Spinal cord (tissue), 10 donors: Measurements from ENCODE around the gene CCT7. TPM values are rescaled to one million over a fixed set of nuclear protein-coding genes. Genes with fewer than 3 reads are reported as not detected.

Experiments
- DNase-seq, 6 donors: peaks; one replicate each; pipeline versions ENCODE4 v3.0.0 to v3.0.0-alpha.2; 2013 to 2015; ENCODE audit warnings: low spot score in 6 of 6, low read depth in 4 of 6
- H3K27ac ChIP-seq: one replicate; pipeline ENCODE4 v1.5.1; 2013; ENCODE audit warnings: low read depth, low read length, control low read depth
- H3K27me3 ChIP-seq: one replicate; pipeline ENCODE4 v1.6.1; 2013; ENCODE audit warnings: low read length; ENCODE audit not compliant: control insufficient read depth, insufficient read depth
- H3K36me3 ChIP-seq: one replicate; pipeline ENCODE4 v1.6.1; 2013; ENCODE audit warnings: low read length; ENCODE audit not compliant: control insufficient read depth, insufficient read depth
- H3K4me1 ChIP-seq: one replicate; pipeline ENCODE4 v1.6.1; 2013; ENCODE audit warnings: low read length; ENCODE audit not compliant: control insufficient read depth, insufficient read depth
- H3K4me3 ChIP-seq: one replicate; pipeline ENCODE4 v1.5.1; 2013; ENCODE audit warnings: low read depth, low read length, control low read depth
- H3K9me3 ChIP-seq: one replicate; pipeline ENCODE4 v1.6.1; 2013; ENCODE audit warnings: low read length; ENCODE audit not compliant: control insufficient read depth, insufficient read depth
- WGBS: methylation state at CpG from one replicate; pipeline ENCODE4 v1.1.5; 2013; ENCODE audit warnings: missing lambda C conversion rate; ENCODE audit not compliant: insufficient coverage; 5-methylcytosine and 5-hydroxymethylcytosine counted together
- polyA plus RNA-seq, 2 donors: library from polyadenylated mRNA; unstranded; fragments of 120-200 nt; gene quantifications; one replicate each; pipeline ENCODE4 v1.2.1, GENCODE V29; 2013; ENCODE audit not compliant: insufficient read length in 2 of 2
- total RNA-seq, 2 donors: library from RNA; depleted of rRNA in 1 of 2; stranded (reverse); fragments of 120-200 nt in 1 of 2; fragments of >200 nt in 1 of 2; gene quantifications; one replicate each; pipeline versions ENCODE4 v1.2.3 to v1.2.4, GENCODE V29; 2013 to 2014
- donor health status: healthy.

The CCT7 gene
- total and polyA plus RNA-seq, 4 donors = 194 to 248 (median 219) TPM

DNA sequence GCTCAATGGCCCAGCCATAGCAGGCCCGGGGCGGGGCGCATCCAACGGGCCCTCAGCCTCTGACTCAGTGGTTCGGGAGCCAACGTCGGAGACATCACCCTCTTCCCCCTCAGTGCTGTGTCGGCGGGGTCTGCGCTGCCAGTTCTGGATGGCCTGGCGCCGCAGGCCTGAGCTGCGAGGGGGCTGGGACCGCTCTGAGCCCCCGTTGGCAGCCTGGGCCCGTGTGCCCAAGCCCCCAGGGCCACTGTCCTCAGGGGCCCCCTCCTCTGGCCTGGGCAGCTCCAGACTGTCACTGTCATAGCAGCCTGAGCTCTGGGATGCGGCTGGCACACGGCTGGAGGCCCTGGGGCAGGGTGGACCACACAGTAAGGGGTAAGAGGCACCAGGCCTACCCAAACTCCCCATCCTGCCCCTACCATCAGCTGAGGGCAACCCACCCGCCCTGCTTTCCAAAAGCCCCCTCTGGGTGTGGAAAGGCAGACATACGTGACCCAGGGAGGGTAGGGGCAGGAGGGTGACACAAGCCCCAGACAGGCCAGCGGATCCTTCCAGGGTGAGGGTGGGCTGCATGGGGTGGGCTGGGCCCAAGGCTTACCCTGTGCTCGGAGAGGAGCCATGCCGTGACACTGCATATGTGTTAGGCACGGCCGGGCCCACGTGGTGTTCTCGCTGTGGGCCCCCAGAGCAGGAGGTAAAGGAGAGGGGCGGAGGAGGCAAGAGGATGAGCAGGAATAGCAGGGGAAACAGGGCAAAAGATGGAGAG, 31.4 kb downstream of the CCT7 start:
- peaks cover 48% of the 10 kb centered on the region for H3K36me3 ChIP-seq
- H3K27me3 ChIP-seq = peaks cover 9% of the 10 kb centered on the region
- no peak for DNase-seq
- H3K4me1 ChIP-seq = peaks cover 18% of the 10 kb centered on the region
- no peak overlapping the region for H3K4me3 ChIP-seq
- no peaks in the 10 kb centered on the region for H3K9me3 ChIP-seq
- no peak overlapping the region for H3K27ac ChIP-seq
- WGBS = 95% methylated on average over 26 of the region's 28 CpGs

DNA sequence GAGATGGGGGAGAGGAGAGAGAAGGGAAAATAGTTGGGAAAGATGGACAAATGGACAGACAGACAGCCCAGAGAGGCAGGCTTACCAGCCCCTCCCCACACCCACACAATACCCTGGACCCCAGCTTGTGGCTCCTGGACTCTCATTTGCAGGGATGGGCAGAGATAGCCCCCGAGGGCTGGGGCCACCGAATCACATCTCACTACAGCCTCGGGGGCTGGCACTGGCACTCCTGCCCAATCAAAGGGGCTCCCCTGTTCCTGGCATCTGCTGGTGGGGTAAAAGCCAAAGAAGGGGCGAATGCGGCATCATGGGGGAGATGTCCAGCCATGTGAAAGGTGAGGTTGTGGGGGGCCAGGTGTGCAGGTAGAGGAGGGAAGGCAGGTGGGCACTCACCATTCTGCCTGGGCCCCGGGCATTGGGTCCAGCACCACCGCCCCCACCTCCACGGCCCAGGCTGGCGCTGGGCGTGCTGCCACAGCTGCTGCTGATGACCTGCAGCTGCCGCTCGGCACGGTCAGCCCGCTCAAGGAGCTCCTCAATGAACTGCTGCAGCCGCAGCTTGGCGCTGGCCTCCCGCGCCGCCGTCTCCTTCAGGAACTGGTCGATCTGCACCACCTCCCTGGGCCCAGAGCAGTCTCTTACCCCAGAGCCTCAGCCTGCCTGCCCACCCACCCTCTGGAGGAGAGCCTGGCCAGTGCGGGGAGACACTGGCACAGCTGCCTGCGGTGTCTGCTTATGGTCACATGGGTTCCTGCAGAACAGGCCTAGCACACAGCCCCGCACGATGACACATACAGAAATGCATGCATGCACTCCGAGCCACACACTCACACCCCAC, 32.2 kb downstream of the CCT7 start:
- Histone ChIP-seq H3K9me3 (no peaks in the 10 kb centered on the region), H3K36me3 (peaks cover 41% of the 10 kb centered on the region), H3K4me3 (no peak overlapping the region), H3K27ac (no peak overlapping the region), H3K27me3 (peaks cover 13% of the 10 kb centered on the region), H3K4me1 (peaks cover 18% of the 10 kb centered on the region)
- WGBS = 89% methylated on average over 26 of the region's 26 CpGs
- DNase-seq = no peak

DNA sequence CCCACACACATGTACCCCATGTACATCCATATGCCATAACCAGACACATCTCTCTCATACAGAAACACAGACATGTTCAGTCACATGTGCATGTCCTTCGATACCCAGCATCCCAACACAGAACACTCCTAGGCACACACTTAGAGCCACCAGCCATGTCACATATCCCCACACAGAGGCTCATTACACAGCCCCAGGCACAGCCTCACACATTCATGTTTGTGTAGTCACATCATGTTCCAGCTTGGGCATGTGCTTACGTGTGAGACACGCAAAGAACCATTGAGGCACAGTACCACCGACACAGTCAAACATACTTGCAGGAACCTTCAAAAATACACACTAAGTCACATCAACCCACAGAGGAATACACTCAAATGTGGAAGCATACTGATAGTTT, 32.9 kb downstream of the CCT7 start:
- H3K9me3 ChIP-seq = no peaks in the 10 kb centered on the region
- no peak overlapping the region for H3K27ac ChIP-seq
- 95% methylated on average over 4 of the region's 4 CpGs for WGBS
- DNase-seq = no peak
- H3K4me1 ChIP-seq = peaks cover 18% of the 10 kb centered on the region
- H3K27me3 ChIP-seq = peaks cover 13% of the 10 kb centered on the region
- H3K4me3 ChIP-seq = no peak overlapping the region
- H3K36me3 ChIP-seq = peaks cover 41% of the 10 kb centered on the region

DNA sequence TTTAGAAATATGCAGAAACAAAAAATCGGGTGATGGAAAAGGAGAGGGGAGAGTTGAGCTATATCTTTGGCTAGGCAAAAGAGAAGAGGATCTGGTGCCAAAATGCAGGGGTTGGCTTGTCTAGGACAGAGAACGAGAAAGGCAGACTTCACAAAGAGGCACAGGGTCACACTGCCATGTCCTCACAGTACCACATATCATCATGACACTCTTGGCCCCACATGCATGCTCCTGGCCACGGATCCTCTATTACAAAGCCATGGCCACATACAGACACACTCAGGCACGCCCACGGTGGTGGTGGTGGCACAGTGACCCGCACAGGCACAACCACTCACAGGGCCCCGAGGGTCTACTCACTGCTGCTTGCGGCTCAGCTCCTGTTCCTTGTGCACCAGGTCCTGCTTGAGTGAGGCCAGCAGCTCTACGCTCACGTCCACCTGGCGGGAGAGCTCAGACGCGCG, 34.3 kb downstream of the CCT7 start:
- Histone ChIP-seq H3K9me3 (no peaks in the 10 kb centered on the region), H3K4me1 (peaks cover 18% of the 10 kb centered on the region), H3K36me3 (peaks cover 35% of the 10 kb centered on the region), H3K27ac (no peak overlapping the region), H3K4me3 (peak overlapping the region; percentile 1), H3K27me3 (peaks cover 13% of the 10 kb centered on the region)
- no peak for DNase-seq
- WGBS = 37% methylated on average over 13 of the region's 14 CpGs

DNA sequence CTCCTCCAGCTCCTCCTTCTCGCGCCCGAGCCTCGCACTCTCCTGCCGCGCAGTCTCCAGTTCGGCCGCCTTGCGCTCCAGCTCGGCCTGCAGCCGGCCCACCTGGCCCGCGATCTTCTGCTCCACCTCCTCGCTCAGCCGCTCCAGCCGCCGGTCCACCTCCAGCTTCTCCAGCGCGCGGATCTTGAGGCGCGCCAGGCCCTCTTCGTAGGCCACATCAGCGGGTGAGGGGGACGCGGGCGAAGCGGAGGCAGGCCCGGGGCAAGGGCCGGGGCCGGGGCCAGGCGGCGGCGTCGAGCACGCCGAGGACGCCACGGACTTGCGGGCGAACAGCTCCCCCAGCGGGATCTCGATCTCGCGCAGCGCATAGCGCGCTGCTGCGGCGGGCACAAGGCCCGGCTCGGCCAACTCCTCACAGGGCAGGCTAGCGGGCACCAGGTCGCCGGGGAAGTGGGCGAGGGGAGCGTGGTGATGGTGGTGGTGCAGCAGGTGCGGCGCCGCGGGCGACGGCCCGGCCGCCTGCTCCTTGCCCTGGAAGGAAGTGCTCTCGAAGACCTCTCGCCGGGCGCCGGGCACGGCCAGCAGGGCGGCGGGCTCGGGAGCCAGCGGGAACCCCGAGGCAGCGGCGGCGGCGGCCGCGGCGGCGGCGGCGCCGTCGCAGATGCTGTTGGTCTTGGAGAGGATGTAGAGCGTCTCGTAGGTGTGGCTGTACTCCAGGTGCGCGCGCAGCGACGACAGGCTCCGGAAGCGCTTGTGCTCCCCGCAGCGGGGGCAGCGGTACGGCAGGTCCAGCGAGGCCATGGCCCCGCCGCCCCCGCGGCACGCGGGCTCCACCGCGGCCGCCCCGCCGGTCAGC, 35.0 kb downstream of the CCT7 start:
- Histone ChIP-seq H3K9me3 (no peaks in the 10 kb centered on the region), H3K36me3 (peaks cover 28% of the 10 kb centered on the region), H3K4me1 (peaks cover 18% of the 10 kb centered on the region), H3K27me3 (peaks cover 13% of the 10 kb centered on the region), H3K27ac (no peak overlapping the region), H3K4me3 (peak overlapping the region; percentile 1)
- peak in 2 of 6 donors; percentile 53 to 90 for DNase-seq
- 4% methylated on average over 112 of the region's 113 CpGs for WGBS

DNA sequence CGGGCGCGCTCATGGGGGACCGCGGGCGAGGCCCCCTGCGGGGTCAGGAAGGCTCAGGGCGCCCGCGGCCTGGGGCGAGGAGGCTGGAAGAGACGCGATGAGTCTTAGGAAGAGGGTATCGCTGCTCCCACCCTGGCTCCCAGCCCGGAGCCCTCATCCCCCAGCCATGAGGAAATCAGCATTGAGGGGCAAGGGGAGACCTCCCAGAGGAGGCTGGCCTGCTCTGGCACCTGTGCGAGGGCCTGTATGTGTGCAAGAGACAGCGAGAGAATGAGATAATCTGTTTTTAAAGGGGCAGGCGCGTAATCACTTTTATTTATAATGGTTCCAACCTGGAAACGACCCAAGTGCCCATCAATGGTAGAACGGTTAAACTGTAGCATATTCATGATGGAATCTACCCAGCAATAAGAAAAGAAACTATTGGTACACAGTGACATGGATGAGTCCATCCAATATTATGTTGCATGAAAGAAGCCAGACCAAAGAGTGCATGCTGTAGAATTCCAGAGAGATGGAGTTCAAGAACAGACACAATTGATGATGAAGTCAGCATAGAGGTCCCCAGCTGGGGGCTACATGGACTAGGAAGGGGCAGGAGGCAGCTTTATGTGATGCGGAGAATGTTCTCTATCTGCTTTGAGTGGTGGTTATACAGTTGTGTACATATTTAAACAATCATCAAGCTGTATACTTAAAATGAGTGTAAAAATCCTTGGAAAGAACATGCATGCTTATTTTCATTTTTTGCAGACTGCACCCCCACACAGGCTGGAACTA, 35.8 kb downstream of the CCT7 start:
- peak in 2 of 6 donors; percentile 24 to 39 for DNase-seq
- Histone ChIP-seq H3K9me3 (no peaks in the 10 kb centered on the region), H3K27me3 (peaks cover 13% of the 10 kb centered on the region), H3K36me3 (peaks cover 20% of the 10 kb centered on the region), H3K4me3 (no peak overlapping the region), H3K4me1 (peaks cover 18% of the 10 kb centered on the region), H3K27ac (no peak overlapping the region)
- WGBS = 12% methylated on average over 20 of the region's 22 CpGs

DNA sequence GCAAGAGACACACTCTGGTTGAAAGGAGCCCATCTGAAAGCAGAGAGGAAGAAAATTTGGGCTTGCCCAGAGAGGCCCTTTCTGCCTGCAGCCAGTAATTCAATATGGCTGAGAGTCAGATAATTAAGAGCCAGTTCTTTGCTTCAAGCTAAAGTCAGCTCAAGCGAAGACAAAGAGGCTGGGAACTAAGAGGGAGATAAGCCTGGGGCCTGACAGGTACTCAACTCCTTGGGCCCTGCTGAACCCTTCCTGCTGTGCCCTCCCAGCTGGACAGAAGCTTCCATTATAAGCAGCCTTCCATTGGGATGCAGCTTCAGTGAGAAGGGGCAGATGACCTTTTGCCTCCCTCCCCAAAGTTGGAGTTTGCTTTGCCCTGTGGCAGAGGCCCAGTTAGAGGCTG, 38.2 kb downstream of the CCT7 start:
- peaks cover 12% of the 10 kb centered on the region for H3K4me1 ChIP-seq
- H3K36me3 ChIP-seq = no peaks in the 10 kb centered on the region
- H3K4me3 ChIP-seq = no peak overlapping the region
- WGBS = 82% methylated on average over 1 of the region's 1 CpG
- H3K27ac ChIP-seq = no peak overlapping the region
- H3K9me3 ChIP-seq = no peaks in the 10 kb centered on the region
- no peak for DNase-seq
- H3K27me3 ChIP-seq = peaks cover 13% of the 10 kb centered on the region

DNA sequence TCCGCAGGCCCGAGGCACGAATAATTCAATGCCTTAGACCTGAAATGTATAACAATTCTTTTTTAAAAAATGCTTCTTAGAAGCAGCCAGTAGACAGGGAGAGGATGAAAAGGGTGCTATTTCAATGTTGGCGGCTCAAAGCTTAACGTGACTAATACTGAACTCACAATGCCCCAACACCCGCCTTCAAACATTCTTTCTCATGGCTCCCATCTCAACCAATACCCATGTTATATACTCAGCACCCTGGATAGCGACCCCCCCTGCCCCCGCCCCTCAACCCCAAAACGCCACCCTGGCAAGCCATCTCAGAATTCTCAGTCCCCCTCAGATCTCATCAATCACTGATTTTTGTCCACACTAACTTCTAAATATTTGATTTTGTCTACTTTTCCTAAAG, 45.7 kb downstream of the CCT7 start:
- DNase-seq = no peak
- Histone ChIP-seq H3K9me3 (no peaks in the 10 kb centered on the region), H3K4me3 (no peak overlapping the region)

DNA sequence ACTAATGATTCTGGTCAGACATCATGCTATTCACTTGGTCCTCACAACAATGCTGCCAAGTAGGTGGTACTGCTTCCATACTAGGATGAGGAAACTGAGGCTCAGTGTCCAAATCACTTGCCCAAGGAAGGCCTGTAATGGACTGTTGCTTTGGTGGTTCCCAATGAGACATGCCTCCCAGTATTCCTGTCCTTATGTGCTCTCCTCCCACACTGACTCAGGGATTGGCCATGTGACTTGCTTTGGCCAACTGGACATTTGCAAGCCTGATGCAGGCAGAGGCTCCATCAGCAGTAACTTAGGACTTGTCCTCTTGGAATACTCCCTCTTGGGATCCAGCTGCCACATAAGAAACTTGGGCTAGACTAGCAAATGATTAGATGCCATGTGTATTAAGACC, 47.1 kb downstream of the CCT7 start:
- no peak overlapping the region for H3K4me3 ChIP-seq
- no peaks in the 10 kb centered on the region for H3K9me3 ChIP-seq
- H3K27ac ChIP-seq = no peak overlapping the region
- H3K36me3 ChIP-seq = no peaks in the 10 kb centered on the region
- H3K4me1 ChIP-seq = peaks cover 25% of the 10 kb centered on the region
- no peak for DNase-seq
- peaks cover 10% of the 10 kb centered on the region for H3K27me3 ChIP-seq

More for the DNA sequence above, 45.7 kb downstream of the CCT7 start:
- peaks cover 20% of the 10 kb centered on the region for H3K4me1 ChIP-seq
- peaks cover under 1% of the 10 kb centered on the region for H3K27me3 ChIP-seq
- no peaks in the 10 kb centered on the region for H3K36me3 ChIP-seq
- 56% methylated on average over 4 of the region's 9 CpGs for WGBS
- no peak overlapping the region for H3K27ac ChIP-seq
